Urothelium cell line (cell line): ENCODE data around the gene WDR46.
A peak's percentile ranks its signal among the peaks of the same experiment; 100 is the strongest.
"Not testable (repeated sequence)": the region's sequence is repeated elsewhere in the genome, so short reads cannot be mapped to it uniquely, and the experiment has no call there.

Experiments
- DNase-seq: peaks from one replicate; pipeline ENCODE4 v3.0.0; 2011; ENCODE audit warnings: low spot score, mixed read lengths
- FAIRE-seq: peaks from 2 replicates; lab custom pipeline; 2011; peaks lifted over from hg19 to GRCh38; lab: Jason Lieb, UNC

The WDR46 gene

DNA sequence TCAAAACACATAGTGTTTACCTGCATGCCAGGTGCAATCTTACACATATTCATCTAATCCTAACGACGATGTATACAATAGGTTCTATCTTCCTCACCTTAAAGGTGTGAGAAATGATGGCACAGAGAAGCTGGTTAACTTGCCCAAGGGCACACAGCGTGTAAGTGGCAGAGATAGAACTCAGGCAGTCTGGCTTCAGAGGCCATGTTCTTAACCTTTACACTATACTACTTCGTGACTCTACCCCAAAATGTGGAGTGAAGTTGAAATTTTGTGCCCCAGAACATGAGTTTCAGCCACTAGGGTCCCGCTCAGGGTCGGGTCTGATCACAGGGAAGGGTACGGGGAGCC, 17.9 kb downstream of the WDR46 start:
- FAIRE-seq: no peak
- peak; percentile 21 for DNase-seq

DNA sequence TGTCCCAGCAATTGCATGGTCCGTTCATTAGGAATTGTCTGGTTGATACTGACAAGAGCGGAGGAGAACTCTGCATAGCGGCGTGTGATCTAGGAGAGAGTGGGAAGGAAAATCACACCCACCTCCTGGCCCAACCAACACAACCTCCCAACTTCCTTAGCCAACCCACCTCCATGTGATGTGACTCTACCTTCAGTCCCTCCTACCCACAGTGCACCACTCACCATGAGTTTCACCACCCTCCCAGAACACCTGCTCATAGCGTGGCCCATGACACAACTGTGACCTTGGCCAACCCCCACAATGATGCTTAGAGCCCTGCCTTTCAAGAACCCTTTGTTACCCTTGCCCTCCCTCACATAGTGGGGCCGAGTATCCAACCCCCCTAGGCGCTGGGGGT, 25.0 kb downstream of the WDR46 start:
- DNase-seq (no peak), FAIRE-seq (no peak)

DNA sequence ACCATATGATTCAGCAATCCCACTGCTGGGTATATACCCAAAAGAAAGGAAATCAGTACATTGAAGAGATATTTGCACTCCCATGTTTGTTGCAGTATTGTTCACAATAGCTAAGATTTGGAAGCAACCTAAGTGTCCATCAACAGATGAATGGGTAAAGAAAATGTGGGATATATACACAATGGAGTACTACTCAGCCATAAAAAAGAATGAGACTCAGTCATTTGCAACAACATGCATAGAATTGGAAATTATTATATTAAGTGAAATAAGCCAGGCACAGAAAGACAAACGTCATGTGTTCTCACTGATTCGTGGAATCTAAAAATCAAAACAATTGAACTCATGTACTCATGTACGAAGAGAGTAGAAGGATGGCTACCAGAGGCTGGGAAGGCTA, 26.5 kb downstream of the WDR46 start:
- DNase-seq, FAIRE-seq: not testable (repeated sequence)

DNA sequence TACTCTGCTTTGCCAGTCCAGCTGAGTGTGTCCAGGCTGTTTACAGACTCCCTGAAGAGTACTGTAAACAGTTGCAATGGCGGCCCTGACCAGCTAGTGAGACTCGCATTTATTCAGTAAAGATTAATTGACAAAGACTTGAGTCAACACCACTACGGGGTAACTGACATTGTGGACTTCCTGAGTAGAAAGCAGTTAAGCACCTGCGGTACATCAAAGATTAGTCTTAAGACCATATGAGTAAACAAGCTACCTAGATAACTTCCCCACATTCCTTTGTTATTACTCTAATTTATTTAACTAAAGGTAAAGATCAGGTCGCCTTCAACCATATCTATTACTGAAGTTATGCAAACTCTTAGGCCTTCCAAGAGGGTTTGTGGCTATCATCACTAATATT, 30.0 kb downstream of the WDR46 start:
- no peak for FAIRE-seq

DNA sequence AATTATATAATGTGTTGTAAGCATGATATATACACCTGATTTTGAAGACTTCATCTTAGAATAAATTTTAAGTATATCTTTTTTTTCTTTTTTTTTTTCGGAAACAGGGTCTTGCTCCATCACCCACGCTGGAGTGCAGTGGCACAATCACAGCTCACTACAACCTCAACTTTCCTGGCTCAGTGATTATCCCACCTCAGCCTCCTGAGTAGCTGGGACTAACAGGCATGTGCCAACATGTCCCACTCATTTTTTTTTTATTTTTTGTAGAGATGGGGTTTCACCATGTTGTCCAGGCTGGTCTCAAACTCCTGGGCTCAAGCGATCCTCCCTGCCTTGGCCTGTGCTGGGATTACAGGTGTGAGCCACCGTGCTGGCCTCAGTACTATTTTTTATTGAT, 34.4 kb downstream of the WDR46 start:
- no peak for FAIRE-seq
- DNase-seq: no peak

More for the DNA sequence above, 30.0 kb downstream of the WDR46 start:
- DNase-seq: no peak

DNA sequence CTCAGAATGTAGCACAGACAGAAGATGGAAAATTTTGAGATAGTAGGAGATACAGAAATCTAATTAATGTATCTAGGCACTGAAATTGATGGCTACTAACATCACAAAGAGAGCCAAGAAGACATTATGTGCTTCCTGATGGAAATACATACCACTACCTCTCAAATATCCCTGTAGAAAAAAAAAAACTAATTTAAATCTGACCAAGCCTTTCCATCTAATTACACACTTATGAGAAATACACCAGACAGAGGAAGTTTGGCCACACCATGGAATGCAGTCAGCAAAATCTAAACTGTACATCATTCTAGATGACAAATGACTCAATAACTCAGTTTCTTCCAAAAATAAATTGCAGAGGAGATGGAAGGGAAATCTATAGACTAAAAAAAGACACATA, 36.3 kb downstream of the WDR46 start:
- FAIRE-seq: no peak
- DNase-seq: no peak

DNA sequence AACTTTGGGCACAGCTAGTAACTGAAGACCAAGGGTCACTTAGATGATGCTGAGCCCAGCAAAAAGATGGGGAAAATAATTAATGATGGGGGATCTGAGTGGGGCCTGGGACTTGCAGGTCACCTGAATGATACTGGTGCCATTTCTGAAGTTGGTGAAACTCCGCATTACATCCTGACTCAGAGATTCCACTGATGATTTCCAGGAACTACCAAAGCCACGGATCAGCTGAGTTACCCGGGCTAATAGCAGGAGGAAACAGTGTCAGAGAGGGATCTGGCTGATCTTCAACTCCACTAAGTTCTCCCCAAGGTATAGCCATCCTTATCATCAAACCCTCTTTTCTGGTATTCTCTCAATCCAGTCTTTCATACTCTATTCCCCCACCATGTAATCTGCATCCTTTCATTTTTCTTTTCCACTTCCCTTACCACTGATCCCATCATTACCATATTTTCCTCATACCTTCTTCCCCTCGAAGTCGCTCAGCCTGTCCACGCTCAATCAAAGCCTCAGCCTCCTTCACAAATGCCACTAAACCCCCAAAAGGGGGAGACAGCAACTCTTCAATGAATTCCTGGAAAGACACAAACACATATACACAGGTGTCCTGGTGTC, 37.5 kb downstream of the WDR46 start:
- no peak for DNase-seq
- FAIRE-seq: no peak

DNA sequence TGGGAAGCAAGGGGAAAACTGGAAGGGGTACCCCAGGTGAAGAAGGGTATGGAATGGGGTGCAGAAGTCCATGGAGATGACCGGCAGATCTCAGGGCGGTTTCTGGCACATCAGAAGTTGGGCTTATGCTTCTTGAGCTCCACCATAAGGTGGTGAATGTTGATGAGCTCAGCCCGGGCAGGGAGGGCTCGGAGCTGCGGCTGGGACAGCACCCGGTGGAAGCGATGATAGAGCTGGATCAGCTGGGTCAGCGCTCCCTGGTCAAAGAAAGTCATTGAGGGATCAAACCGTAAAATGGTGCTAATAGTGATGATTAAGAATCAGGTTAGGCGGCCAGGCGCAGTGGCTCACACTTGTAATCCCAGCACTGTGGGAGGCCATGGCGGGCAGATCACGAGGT, 38.3 kb downstream of the WDR46 start:
- DNase-seq: no peak
- FAIRE-seq: no peak

DNA sequence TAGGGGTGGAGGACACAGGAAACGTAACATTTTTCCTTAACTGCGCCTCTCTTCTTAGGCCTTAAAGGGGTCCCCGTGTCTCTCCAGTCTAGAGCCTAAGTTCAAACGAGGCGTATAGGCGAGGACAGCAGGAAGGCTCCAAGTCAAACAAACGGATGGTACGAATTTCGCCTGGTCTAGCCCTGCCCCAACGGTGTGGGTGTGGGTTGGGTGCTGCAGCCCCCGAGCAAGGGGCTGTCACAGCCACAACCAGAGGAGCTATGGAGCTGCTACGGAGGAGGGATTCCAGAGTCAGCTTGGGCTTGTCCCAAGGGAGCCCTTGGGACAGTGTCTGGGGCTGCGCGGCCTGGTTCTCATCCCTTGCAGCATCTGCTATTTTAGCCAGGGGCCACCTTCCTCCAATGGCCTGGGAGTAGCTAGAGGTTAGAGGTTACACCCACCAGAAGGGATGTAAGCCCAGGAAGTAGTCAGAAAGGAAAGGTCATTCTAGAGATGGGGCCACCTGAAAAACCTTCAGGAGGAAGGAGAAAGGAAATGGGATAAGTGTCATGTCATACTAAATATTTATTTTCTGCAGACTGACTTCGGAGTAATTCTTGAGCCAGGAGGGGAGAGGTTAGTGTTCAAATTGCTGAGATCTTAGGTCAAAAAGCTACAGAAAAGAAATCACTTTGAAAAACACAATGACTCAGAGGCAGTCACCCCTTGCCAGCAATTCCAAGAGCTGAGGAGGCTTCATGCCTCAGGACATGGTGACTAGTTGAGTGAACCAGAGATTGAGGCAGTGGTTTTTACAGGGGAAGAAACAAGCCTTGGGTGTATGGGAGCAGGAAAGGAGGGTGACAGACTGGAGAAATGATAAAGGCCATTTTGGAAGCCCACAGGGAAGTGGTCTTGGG, 39.1 kb downstream of the WDR46 start:
- DNase-seq (no peak), FAIRE-seq (no peak)

DNA sequence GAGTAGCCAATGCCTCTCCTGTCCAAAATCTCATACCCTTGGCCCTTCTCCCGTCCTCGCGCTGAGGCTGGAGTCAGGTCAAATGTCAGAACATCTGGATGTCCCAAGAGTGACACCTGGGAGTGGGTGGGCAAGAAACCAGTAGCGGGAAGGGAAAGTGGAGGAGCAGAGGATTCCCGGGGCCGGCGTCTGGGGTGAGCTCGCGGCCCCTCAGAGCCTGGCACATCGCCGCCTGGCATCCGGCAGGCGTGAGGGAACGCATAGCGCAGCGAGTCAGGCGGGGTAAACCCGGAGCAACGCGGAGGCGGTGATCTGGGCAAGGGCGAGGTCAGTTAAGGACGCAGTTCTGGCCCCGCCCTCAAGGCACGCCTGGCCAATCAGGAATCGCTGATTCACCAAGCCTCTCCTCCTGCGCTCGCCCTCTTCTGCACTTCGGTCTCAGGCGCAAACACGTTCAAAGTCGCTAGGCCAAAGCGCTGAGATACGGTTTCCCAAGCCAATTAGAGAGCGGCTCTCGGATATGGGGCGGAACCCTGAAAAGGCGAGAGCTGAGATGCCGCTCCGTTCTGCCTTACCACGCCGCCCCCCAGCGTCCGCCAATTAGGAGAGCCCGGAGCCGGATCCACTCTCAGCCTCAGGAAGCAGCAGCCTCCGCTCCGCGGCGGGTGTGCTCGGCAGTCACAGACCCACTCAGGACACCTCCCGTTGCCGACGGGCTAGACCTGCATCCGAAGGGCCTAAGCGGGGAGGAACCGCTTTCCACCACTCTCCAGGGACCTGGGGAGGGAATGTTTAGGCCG, 39.9 kb downstream of the WDR46 start:
- DNase-seq (peak; percentile 93), FAIRE-seq (peak; percentile 30)

DNA sequence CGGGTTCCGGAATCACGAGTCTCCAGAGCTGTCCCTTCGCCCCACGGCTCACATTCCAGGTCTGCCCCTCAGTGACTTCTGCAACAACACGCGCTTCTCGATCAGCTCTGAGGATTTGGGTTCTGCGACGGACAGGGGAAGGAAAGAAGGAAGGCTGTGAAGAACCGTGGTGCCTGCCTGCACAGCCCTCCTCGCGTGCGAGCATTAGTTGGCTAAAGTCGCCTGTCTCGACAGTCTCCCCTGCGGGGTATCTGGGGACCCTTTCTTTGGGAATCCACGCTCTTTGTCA, 40.5 kb downstream of the WDR46 start:
- no peak for FAIRE-seq

DNA sequence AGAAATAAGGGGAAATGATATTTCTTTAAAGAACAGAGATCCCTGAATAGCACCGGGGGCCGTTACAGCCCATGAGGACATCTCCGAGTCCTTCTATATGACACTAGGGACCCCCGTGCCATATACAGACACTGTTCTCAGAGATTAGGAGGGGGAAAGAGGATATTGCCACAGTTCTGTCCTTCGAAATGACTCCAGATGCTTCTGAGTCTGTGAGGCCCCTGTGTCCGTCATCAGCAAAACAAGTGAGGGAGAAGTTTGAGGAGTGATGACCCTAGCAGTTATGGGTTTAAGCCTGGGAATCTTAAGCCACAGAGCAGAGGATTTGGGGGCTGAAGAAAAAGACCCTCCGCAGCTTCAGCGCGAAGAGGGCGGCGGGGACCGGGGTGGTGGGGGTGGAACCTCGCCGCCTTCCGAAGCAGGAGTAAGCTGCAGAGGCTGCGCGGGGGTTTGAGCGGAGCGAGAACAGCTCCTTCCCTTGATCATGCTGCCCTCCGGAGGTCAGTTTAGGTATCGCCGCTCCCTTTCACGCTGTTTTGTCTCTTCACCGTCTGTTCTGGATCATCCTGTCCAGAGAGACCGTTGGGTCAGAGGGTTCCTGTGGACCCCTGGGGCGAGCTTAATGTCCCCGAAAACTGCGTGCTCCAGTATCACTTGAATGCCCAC, 40.9 kb downstream of the WDR46 start:
- FAIRE-seq: peak; percentile 72

More for the DNA sequence above, 40.5 kb downstream of the WDR46 start:
- DNase-seq: no peak

DNA sequence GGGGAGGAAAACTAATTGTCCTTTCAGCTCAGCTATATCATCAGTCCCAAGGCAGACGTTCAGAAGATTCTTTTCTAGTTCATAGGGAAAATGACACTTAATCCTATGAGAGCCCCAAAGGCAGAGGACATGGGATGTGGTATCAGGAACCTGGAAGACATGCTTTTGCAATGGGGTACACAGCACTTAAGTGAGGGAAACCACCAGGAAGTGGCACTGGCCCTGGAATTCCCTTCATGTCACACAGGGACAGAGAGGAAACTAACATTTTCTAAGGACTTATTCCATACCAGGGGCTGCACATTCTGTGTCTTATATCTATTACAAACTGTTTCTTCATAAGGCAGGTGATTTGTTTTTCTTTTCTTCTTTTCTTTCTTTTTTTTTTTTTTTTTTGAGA, 45.6 kb downstream of the WDR46 start:
- FAIRE-seq: no peak
- no peak for DNase-seq

More for the DNA sequence above, 40.9 kb downstream of the WDR46 start:
- DNase-seq: peak; percentile 75

DNA sequence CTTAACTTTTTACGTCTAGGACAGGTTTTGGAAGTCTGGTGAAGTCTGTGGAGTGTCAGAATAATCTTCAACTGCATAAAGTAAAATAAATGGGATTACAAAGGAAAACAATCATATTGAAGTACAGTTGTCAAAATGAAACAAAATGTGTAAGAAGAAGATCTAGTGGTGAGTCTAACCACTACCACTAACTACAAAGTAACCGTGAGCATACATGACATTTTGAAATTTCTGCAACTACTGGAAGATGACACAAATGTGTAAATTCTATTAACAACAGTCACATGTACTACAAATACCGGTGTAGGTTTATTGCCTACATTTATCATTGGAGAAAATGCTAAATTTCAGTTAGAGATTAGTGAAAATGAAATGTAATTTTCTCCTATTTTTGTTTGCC, 47.1 kb downstream of the WDR46 start:
- FAIRE-seq: no peak
- DNase-seq: no peak

DNA sequence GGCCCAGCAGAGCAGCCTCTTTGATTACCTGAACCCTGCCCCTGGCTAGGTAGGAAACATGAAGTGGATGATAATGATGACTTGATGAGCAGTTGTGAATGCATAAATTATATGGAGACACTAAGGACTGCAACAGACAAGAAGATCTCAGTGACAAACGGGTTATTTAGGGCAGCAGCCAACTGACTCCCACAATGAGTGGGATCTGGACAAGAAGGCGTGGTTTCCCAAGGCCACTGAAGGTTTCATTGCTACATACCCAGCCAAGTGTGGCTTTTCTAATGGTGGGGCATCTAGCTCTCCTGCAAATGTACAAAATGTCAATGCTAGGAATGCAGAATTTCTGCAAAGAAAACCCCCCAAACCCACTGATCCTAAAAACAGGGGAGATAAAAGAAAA, 51.3 kb downstream of the WDR46 start:
- no peak for FAIRE-seq
- no peak for DNase-seq

DNA sequence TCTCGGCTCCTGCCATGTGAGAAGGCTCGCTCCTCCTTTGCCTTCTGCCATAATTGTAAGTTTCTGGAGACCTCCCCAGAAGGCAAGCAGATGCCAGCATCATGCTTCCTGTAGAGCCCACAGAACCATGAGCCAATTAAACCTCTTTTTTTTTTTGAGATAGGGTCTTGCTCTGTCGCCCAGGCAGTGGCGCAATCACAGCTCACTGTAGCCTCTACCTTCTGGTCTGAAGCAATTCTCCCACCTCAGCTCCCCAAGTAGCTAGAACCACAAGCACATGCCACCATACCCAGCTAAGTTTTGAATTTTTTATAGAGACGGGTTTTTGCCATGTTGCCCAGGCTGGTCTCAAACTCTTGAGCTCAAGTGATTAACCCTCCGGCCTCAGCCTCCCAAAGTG, 52.2 kb downstream of the WDR46 start:
- DNase-seq (no peak), FAIRE-seq (no peak)

DNA sequence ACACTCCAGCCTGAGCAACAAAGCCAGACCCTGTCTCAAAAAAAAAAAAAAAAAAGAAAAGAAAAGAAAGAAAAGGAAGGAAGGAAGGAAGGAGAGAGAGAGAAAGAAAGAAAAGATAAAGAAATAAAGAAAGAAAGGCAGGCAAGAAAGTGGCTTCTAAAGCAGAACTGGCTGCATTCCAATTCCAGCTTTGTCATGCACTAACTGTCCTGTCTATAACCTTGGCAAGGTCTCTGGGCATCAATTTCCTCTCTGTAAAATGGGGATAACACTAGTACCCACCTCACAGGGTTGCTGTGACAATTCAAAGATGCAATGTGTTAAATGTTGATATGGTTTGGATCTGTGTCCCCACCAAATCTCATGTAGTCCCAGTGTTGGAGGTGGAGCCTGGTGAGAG, 52.7 kb downstream of the WDR46 start:
- FAIRE-seq (no peak), DNase-seq (no peak)

DNA sequence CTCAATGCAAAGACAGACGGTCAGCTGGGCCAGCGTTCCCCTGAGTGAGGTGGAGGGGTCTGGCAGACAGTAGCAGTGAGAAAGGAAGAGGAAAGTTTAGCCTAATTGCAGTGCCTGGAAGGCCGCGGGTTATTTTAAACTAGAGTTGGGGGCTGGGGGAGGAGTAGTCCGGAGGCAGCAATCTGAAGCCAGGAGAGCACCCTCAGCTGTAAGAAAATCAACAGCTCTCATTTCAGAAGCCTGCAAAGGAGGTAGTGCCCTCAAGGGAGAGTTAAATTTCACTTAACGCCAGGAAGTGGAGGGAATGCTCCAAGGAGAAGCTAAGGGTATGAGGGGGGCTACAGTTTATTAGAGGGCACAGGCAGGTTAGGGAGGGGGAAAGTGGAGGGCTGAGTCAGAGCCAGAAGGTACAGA, 53.8 kb downstream of the WDR46 start:
- FAIRE-seq (no peak), DNase-seq (no peak)
